ENCODE results near the gene ST6GALNAC5. TPM values are rescaled to one million over a fixed set of nuclear protein-coding genes. Genes with fewer than 3 reads are reported as not detected.

The ST6GALNAC5 gene
- total RNA-seq, 2 experiments from 2014 or later, result not detected

DNA sequence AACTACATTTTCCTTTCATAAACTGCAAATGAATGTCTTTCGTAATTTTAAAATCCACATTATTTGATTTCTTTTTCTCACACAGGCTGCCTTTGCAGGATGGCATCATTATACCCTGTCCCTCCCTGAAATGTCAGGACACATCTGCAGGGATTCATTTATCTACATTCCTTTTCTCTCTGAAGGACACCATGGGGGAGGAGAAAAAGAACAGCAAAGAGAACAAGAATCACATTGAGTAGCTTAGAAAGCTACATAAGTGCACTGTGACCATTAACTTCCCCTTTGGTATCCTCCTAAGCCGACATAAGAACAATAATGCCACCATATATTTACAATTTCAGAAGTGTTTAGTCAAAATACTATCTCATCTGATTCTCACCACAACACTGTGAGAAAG is 222.5 kb downstream of the ST6GALNAC5 start:
- POLR2A ChIA-PET, result no interaction called here
- no peak for ATAC-seq (ENCODE audit: poor library complexity)

DNA sequence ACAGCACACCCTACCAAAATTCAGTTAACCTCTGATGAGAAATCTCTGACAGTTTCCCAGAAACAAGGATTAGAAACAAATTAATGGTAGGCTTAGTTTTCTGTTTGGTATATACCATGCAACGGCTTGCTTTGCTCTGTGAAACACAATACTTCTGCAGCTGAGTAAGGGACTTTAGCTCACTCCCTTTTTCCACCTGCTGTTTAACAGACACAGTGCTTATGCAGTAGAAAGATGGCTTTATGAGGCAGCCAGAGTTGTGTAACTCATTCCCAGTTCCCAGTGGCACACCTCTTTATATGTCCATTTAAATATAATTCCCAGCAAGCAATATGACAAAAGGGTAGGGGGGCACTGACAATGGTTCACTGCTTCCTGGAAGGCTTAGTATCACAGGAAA is 228.0 kb downstream of the ST6GALNAC5 start:
- H3K36me3 ChIP-seq (ENCODE audit: insufficient read depth, low read length), result no peaks in the 10 kb centered on the region
- Mint-ChIP-seq H3K4me1 (ENCODE audit: low read depth) (no peaks in the 10 kb centered on the region), H3K9me3 (peaks cover 2% of the 10 kb centered on the region), H3K27ac (no peak overlapping the region), H3K27me3 (no peaks in the 10 kb centered on the region), H3K4me3 (no peak overlapping the region), H3K36me3 (ENCODE audit: low read depth) (peaks cover 21% of the 10 kb centered on the region)
- no peak overlapping the region for H3K4me3 ChIP-seq (ENCODE audit: low read length)
- no peaks in the 10 kb centered on the region for H3K27me3 ChIP-seq (ENCODE audit: control insufficient read depth in 1 of 2, insufficient read depth in 2 of 2, low read length in 2 of 2)
- H3K27ac ChIP-seq (ENCODE audit: low read depth in 1 of 2, low read length in 2 of 2), result no peak overlapping the region
- CTCF ChIA-PET, result interaction anchor here (0.8 kb wide), 1 partner anchor 10 kb away, joined by 3 read pairs; no protein-coding TSS in a partner anchor
- H3K9me3 ChIP-seq (ENCODE audit: control insufficient read depth in 1 of 2, insufficient read depth in 1 of 2, low read length in 2 of 2), result no peaks in the 10 kb centered on the region
- POLR2A ChIA-PET, result no interaction called here
- TF ChIP-seq CTCF (IDR thresholded peaks at IDR 0.05), result no peak
- intact Hi-C loops (cut with DNase I, micrococcal nuclease), result no loop called here
- no peak for ATAC-seq (ENCODE audit: poor library complexity)
- DNase-seq, result no peak
- H3K4me1 ChIP-seq (ENCODE audit: insufficient read depth, low read length), result no peaks in the 10 kb centered on the region

More for the DNA sequence above, 222.5 kb downstream of the ST6GALNAC5 start:
- intact Hi-C loops (cut with DNase I, micrococcal nuclease), result no loop called here
- Histone ChIP-seq H3K4me3 (ENCODE audit: low read length) (no peak overlapping the region), H3K9me3 (ENCODE audit: control insufficient read depth in 1 of 2, insufficient read depth in 1 of 2, low read length in 2 of 2) (no peaks in the 10 kb centered on the region), H3K4me1 (ENCODE audit: insufficient read depth, low read length) (no peaks in the 10 kb centered on the region), H3K27ac (ENCODE audit: low read depth in 1 of 2, low read length in 2 of 2) (no peak overlapping the region), H3K36me3 (ENCODE audit: insufficient read depth, low read length) (no peaks in the 10 kb centered on the region), H3K27me3 (ENCODE audit: control insufficient read depth in 1 of 2, insufficient read depth in 2 of 2, low read length in 2 of 2) (no peaks in the 10 kb centered on the region)
- no peak for TF ChIP-seq CTCF (IDR thresholded peaks at IDR 0.05)
- Mint-ChIP-seq H3K9me3 (no peaks in the 10 kb centered on the region), H3K27me3 (no peaks in the 10 kb centered on the region), H3K27ac (no peak overlapping the region), H3K4me1 (ENCODE audit: low read depth) (no peaks in the 10 kb centered on the region), H3K4me3 (no peak overlapping the region), H3K36me3 (ENCODE audit: low read depth) (peaks cover 13% of the 10 kb centered on the region)
- DNase-seq, result no peak
- CTCF ChIA-PET, result no interaction called here

GRCh38 chr1:77096496-77097255 is 229.4 kb downstream of the ST6GALNAC5 start:
- intact Hi-C loops (cut with DNase I, micrococcal nuclease), result no loop called here
- ChIA-PET POLR2A (no interaction called here), CTCF (interaction anchor here (0.6 kb wide), 2 partner anchors 175 to 276 kb away, joined by 3 read pairs; no protein-coding TSS in a partner anchor)
- ATAC-seq (ENCODE audit: poor library complexity), result no peak
- Mint-ChIP-seq H3K27me3 (no peaks in the 10 kb centered on the region), H3K27ac (no peak overlapping the region), H3K4me1 (ENCODE audit: low read depth) (no peaks in the 10 kb centered on the region), H3K36me3 (ENCODE audit: low read depth) (peaks cover 19% of the 10 kb centered on the region), H3K9me3 (peaks cover 2% of the 10 kb centered on the region), H3K4me3 (no peak overlapping the region)
- H3K36me3 ChIP-seq (ENCODE audit: insufficient read depth, low read length), result no peaks in the 10 kb centered on the region
- no peaks in the 10 kb centered on the region for H3K27me3 ChIP-seq (ENCODE audit: control insufficient read depth in 1 of 2, insufficient read depth in 2 of 2, low read length in 2 of 2)
- H3K4me1 ChIP-seq (ENCODE audit: insufficient read depth, low read length), result no peaks in the 10 kb centered on the region
- DNase-seq, result no peak
- H3K9me3 ChIP-seq (ENCODE audit: control insufficient read depth in 1 of 2, insufficient read depth in 1 of 2, low read length in 2 of 2), result no peaks in the 10 kb centered on the region
- no peak for TF ChIP-seq CTCF (IDR thresholded peaks at IDR 0.05)
- H3K4me3 ChIP-seq (ENCODE audit: low read length), result no peak overlapping the region
- no peak overlapping the region for H3K27ac ChIP-seq (ENCODE audit: low read depth in 1 of 2, low read length in 2 of 2)
